MM.1S (cell line): Measurements from ENCODE around the gene SRRT.

Experiments used
- CTCF ChIP-seq: fragments of 300-600 bp; sonication (generic); IDR thresholded peaks from 2 replicates; pipeline ENCODE4 v1.5.1; 2016; ENCODE audit warnings: antibody characterized with exemption, low read length, mixed read lengths
- EZH2 ChIP-seq: fragments of 300-600 bp; sonication (generic); optimal IDR thresholded peaks from 2 replicates; pipeline ENCODE3; 2017; ENCODE audit warnings: low read depth, mild to moderate bottlenecking, antibody characterized with exemption, low read length, mixed read lengths

DNA sequence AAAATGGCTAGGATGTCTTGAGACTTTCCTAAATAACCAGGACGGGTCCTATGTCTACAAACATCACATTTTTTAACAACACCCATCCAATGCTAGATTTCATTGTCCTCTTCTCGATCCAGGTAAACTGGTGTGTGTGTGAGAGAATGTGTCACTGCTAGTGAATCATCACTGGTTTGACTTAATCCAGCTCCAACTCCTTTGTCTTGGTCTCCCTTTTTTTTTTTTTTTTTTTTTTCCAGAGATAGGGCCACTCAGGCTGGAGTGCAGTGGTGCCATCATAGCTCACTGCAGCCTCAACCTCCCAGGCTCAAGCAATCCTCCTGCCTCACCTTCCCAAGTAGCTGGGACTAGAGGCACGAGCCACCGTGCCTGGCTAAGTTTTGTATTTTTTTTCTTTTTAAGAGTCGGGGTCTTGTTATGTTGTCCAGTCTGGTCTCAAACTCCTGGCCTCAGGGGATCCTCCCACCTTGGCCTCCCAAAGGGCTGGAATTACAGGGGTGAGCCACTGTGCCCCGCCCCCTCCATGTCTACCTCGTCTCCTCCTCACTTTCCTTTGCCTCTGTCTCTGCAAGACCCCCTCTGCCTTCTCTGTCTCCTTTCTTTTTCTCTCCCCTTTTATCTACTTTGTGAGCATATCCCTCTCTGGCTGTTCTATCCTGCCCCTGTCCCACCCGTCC lies 16.8 kb downstream of the SRRT start:
- TF ChIP-seq EZH2 (no peak), CTCF (no peak)
